Measurements from ENCODE around the gene KRTAP5-6.

Gene KRTAP5-6

DNA sequence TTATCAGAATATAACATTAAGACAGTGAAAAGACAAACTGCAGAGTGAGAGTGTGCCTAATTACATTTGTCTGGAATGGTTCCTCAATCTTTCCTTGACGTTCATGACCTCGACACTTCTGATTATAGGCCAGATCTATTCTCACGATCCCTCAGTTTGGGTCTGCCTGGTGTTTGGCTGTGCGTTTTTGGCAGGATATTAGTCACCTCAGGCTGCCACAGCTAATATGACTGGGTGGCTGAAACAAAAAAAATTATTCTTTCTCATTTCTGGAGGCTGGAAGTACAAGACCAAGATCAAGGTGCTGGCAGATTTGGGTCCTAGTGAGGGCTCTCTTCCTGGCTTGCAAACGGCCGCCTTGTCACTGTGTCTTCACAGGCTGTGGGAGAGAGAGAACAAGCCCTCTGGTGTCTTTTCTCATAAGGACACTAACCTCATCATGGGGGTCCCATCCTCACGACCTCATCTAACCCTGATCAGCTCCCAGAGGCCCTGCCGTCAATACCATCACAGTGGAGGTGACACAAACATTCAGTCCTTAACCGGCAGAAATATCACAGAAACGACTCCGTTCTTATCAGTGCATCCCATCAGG is 30.2 kb downstream of the KRTAP5-6 start:
- Histone ChIP-seq H3K9ac (ENCODE audit: low read depth, low read length) (no peak overlapping the region), H3K36me3 (ENCODE audit: control insufficient read depth, insufficient read depth, low read length) (no peaks in the 10 kb centered on the region), H3K4me1 (ENCODE audit: control insufficient read depth, insufficient read depth, low read length) (no peaks in the 10 kb centered on the region), H3K27me3 (ENCODE audit: control insufficient read depth, insufficient read depth, low read length) (no peaks in the 10 kb centered on the region), H3K4me3 (ENCODE audit: low read depth, low read length) (no peak overlapping the region), H3K9me3 (ENCODE audit: control insufficient read depth, insufficient read depth, low read length) (no peaks in the 10 kb centered on the region)

- H3K4me1 ChIP-seq (ENCODE audit: control insufficient read depth, insufficient read depth, low read length): no peaks in the 10 kb centered on the region
- no peaks in the 10 kb centered on the region for H3K9me3 ChIP-seq (ENCODE audit: control insufficient read depth, insufficient read depth, low read length)
- no peaks in the 10 kb centered on the region for H3K27me3 ChIP-seq (ENCODE audit: control insufficient read depth, insufficient read depth, low read length)
- no peaks in the 10 kb centered on the region for H3K36me3 ChIP-seq (ENCODE audit: control insufficient read depth, insufficient read depth, low read length)
- H3K9ac ChIP-seq (ENCODE audit: low read depth, low read length): no peak overlapping the region
- H3K4me3 ChIP-seq (ENCODE audit: low read depth, low read length): no peak overlapping the region
Observed at GRCh38 chr11:1727861-1728260, 30.9 kb downstream of the KRTAP5-6 start.

GRCh38 chr11:1728301-1728700 is 31.3 kb downstream of the KRTAP5-6 start:
- Histone ChIP-seq H3K4me3 (ENCODE audit: low read depth, low read length) (no peak overlapping the region), H3K4me1 (ENCODE audit: control insufficient read depth, insufficient read depth, low read length) (no peaks in the 10 kb centered on the region), H3K9ac (ENCODE audit: low read depth, low read length) (no peak overlapping the region)

DNA sequence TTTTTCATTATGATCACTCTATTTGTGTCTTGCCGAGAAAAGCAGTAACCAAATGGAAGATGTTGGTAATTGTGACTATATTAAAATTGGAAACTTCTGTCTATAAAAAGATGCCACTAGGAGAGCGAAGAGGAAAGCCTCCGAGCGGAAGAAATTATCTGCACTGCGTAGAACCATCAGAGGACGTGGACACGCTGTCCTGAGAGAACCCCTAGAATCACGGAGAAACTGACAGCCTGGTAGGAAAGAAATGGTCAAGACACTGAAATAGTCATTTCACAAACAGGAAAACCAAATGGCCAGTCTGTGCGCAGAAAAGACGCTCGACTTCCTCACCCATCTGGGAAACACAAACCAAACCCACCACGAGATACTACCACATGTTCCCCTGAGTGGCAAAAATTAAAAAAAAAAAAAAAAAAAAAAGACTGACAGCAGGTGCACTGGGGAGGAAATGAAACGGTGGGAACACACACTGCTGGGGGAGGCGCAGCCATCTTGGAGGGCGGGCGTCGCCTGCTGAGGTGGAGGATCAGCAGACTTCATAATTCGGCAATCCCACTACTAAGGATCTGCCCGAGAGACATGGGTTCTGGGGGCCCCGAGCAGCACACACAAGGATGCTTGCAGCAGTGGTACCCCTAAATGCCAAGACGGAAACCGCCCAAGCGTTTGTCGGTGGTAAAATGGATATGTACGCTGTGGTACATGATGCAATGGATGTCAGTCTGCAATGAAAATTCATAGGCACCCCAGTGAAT is 32.1 kb downstream of the KRTAP5-6 start:
- no peaks in the 10 kb centered on the region for H3K27me3 ChIP-seq (ENCODE audit: control insufficient read depth, insufficient read depth, low read length)

More at GRCh38 chr11:1728301-1728700, 31.3 kb downstream of the KRTAP5-6 start:
- no peaks in the 10 kb centered on the region for H3K27me3 ChIP-seq (ENCODE audit: control insufficient read depth, insufficient read depth, low read length)
- H3K36me3 ChIP-seq (ENCODE audit: control insufficient read depth, insufficient read depth, low read length): no peaks in the 10 kb centered on the region
- no peaks in the 10 kb centered on the region for H3K9me3 ChIP-seq (ENCODE audit: control insufficient read depth, insufficient read depth, low read length)

GRCh38 chr11:1729692-1730011 is 32.7 kb downstream of the KRTAP5-6 start:
- no peaks in the 10 kb centered on the region for H3K4me1 ChIP-seq (ENCODE audit: control insufficient read depth, insufficient read depth, low read length)
- no peak overlapping the region for H3K9ac ChIP-seq (ENCODE audit: low read depth, low read length)
- no peaks in the 10 kb centered on the region for H3K27me3 ChIP-seq (ENCODE audit: control insufficient read depth, insufficient read depth, low read length)
- H3K9me3 ChIP-seq (ENCODE audit: control insufficient read depth, insufficient read depth, low read length): no peaks in the 10 kb centered on the region
- no peak overlapping the region for H3K4me3 ChIP-seq (ENCODE audit: low read depth, low read length)
- H3K36me3 ChIP-seq (ENCODE audit: control insufficient read depth, insufficient read depth, low read length): no peaks in the 10 kb centered on the region

More for the DNA sequence above, 32.1 kb downstream of the KRTAP5-6 start:
- no peak overlapping the region for H3K4me3 ChIP-seq (ENCODE audit: low read depth, low read length)
- H3K4me1 ChIP-seq (ENCODE audit: control insufficient read depth, insufficient read depth, low read length): no peaks in the 10 kb centered on the region
- H3K9ac ChIP-seq (ENCODE audit: low read depth, low read length): no peak overlapping the region
- no peaks in the 10 kb centered on the region for H3K9me3 ChIP-seq (ENCODE audit: control insufficient read depth, insufficient read depth, low read length)
- no peaks in the 10 kb centered on the region for H3K36me3 ChIP-seq (ENCODE audit: control insufficient read depth, insufficient read depth, low read length)

DNA sequence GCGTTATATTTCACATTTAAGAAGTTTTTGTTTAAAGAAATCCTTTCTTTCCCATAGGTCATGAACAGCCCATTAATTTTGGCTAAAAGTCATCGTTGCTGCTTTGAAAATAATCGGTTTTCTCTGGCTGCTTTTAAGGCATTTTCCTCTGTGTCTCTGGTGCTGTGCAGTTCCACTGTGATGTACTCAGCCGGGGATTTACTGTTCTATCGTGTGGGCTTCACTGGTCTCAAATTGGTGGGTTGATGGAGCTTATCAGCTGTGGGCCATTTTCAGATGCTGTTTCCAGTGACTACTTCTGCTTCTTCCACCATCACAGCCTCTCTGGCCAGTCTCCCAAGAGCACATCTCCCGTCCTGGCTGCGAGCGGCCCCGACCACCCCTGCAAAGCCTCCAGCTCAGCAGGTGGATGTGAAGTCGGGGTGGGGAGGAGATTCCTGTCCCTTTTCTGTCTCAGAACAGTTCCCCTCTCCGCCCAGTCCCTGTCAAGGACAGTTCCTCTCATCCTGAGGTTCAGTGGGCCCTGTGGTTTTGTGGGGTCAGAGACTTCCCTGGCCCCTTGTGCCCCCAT is 33.1 kb downstream of the KRTAP5-6 start:
- no peak overlapping the region for H3K4me3 ChIP-seq (ENCODE audit: low read depth, low read length)
- H3K9me3 ChIP-seq (ENCODE audit: control insufficient read depth, insufficient read depth, low read length): no peaks in the 10 kb centered on the region
- no peak overlapping the region for H3K9ac ChIP-seq (ENCODE audit: low read depth, low read length)
- H3K36me3 ChIP-seq (ENCODE audit: control insufficient read depth, insufficient read depth, low read length): no peaks in the 10 kb centered on the region
- no peaks in the 10 kb centered on the region for H3K4me1 ChIP-seq (ENCODE audit: control insufficient read depth, insufficient read depth, low read length)
- no peaks in the 10 kb centered on the region for H3K27me3 ChIP-seq (ENCODE audit: control insufficient read depth, insufficient read depth, low read length)

GRCh38 chr11:1731451-1732059 is 34.6 kb downstream of the KRTAP5-6 start:
- Histone ChIP-seq H3K27me3 (ENCODE audit: control insufficient read depth, insufficient read depth, low read length) (peaks cover 3% of the 10 kb centered on the region), H3K9ac (ENCODE audit: low read depth, low read length) (no peak overlapping the region)

DNA sequence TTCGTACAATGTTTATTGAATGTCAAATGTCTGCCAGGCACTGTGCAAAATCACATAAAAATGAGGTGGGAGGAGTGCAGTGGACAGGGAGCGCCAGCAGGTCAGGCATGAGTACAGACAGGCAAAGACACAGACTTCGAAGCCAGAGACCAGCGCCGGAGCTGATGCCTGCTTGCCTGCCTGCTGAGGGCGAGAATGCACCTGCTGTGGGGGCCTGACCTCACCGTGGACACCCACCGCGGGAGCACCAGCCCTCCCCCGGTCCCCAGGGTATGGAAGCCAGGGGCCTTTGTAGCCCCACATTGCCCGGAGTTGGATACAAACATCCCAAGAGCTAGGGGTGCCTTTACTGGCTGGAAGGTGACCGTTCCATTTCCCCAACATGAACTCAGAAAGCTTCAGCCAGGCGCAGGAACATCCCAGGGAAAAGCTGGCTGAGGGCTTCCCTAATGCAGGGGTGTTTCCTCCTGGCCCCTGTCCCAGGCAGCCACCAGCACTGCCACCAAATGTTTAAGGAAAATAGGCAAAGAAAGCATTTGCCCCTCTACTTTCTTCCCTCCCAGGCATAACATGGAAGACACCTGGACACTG is 35.5 kb downstream of the KRTAP5-6 start:
- Histone ChIP-seq H3K4me1 (ENCODE audit: control insufficient read depth, insufficient read depth, low read length) (no peaks in the 10 kb centered on the region), H3K9ac (ENCODE audit: low read depth, low read length) (no peak overlapping the region), H3K36me3 (ENCODE audit: control insufficient read depth, insufficient read depth, low read length) (no peaks in the 10 kb centered on the region), H3K27me3 (ENCODE audit: control insufficient read depth, insufficient read depth, low read length) (peaks cover 3% of the 10 kb centered on the region), H3K9me3 (ENCODE audit: control insufficient read depth, insufficient read depth, low read length) (no peaks in the 10 kb centered on the region), H3K4me3 (ENCODE audit: low read depth, low read length) (no peak overlapping the region)

More at GRCh38 chr11:1731451-1732059, 34.6 kb downstream of the KRTAP5-6 start:
- no peaks in the 10 kb centered on the region for H3K36me3 ChIP-seq (ENCODE audit: control insufficient read depth, insufficient read depth, low read length)
- no peaks in the 10 kb centered on the region for H3K9me3 ChIP-seq (ENCODE audit: control insufficient read depth, insufficient read depth, low read length)
- no peak overlapping the region for H3K4me3 ChIP-seq (ENCODE audit: low read depth, low read length)
- no peaks in the 10 kb centered on the region for H3K4me1 ChIP-seq (ENCODE audit: control insufficient read depth, insufficient read depth, low read length)

- Histone ChIP-seq H3K9ac (ENCODE audit: low read depth, low read length) (no peak overlapping the region), H3K36me3 (ENCODE audit: control insufficient read depth, insufficient read depth, low read length) (no peaks in the 10 kb centered on the region), H3K27me3 (ENCODE audit: control insufficient read depth, insufficient read depth, low read length) (peaks cover 3% of the 10 kb centered on the region), H3K4me3 (ENCODE audit: low read depth, low read length) (no peak overlapping the region), H3K9me3 (ENCODE audit: control insufficient read depth, insufficient read depth, low read length) (no peaks in the 10 kb centered on the region), H3K4me1 (ENCODE audit: control insufficient read depth, insufficient read depth, low read length) (no peaks in the 10 kb centered on the region)
Observed at GRCh38 chr11:1733009-1733715, 36.2 kb downstream of the KRTAP5-6 start.

GRCh38 chr11:1733716-1734640 is 37.0 kb downstream of the KRTAP5-6 start:
- no peak overlapping the region for H3K9ac ChIP-seq (ENCODE audit: low read depth, low read length)
- no peaks in the 10 kb centered on the region for H3K4me1 ChIP-seq (ENCODE audit: control insufficient read depth, insufficient read depth, low read length)
- H3K4me3 ChIP-seq (ENCODE audit: low read depth, low read length): no peak overlapping the region
- peaks cover 3% of the 10 kb centered on the region for H3K27me3 ChIP-seq (ENCODE audit: control insufficient read depth, insufficient read depth, low read length)
- H3K9me3 ChIP-seq (ENCODE audit: control insufficient read depth, insufficient read depth, low read length): no peaks in the 10 kb centered on the region
- H3K36me3 ChIP-seq (ENCODE audit: control insufficient read depth, insufficient read depth, low read length): no peaks in the 10 kb centered on the region

All from iPS-15b (cell line).